AG04449 (cell line): ENCODE measurements around the gene DHX8.

Experiments
- CTCF ChIA-PET: fragments of 350-600 bp; formaldehyde crosslinking; extraction: SDS; loops from one replicate; lab custom pipeline; 2021; ENCODE audit warnings: antibody characterized with exemption; lab: Yijun Ruan, JAX
- POLR2A ChIA-PET: fragments of 400-600, 350-600 bp; formaldehyde crosslinking; extraction: SDS; loops from one replicate; lab custom pipeline; 2020; ENCODE audit warnings: antibody characterized with exemption, inconsistent platforms; lab: Yijun Ruan, JAX
- DNase-seq: peaks from one replicate; pipeline ENCODE4 v3.0.0-alpha.2; 2010; ENCODE audit warnings: low read depth, low spot score
- H3K4me3 ChIP-seq: 2 replicates; pipeline ENCODE4 v1.5.1; 2011; ENCODE audit warnings: low read depth, mild to moderate bottlenecking, control low read depth, low read length
- TF ChIP-seq, protein P1 (sequence below): IDR thresholded peaks from one replicate; pipeline ENCODE4 v1.5.1; 2011; ENCODE audit warnings: mild to moderate bottlenecking, moderate library complexity, low read length, control low read depth, inconsistent platforms; ENCODE audit not compliant: insufficient read depth; ENCODE audit errors: missing control alignments

The DHX8 gene

DNA sequence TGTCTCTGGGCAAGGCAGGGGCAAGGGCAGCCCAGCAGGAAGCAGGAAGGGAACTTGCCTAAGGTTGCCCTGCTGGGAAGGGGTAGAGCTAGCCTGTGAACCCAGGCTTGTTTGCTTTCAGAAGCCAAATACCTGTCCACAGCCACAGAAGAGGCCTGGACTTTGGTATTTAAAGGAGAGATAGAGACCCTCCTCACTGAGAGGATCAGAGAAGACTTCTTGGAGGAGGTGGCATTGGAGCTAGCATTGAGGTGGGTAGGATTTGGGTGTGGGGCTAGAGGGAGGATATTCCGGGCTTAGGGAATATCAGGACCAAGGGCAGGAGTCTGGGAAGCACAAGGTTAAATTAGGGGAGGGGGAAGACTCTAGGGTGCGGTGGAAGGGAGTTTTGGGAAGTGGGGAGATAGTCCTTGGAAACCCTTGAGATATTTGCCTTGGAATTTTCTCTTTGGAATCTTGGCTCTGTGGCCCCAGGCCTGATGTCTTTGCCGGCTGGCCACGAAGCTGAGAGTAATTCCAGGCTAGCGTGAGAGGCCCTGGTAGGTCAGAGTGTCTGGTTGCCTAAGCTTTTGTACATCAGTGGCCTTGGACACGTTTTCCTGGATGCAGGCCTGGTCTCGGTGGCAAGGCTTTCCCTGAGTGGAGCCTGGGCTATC is 75.5 kb downstream of the DHX8 start:
- CTCF ChIA-PET: interaction anchor here (1.3 to 8.6 kb wide), 4 partner anchors 12 to 207 kb away, joined by 3 to 86 read pairs (median 24); partner anchors contain the start of gene ETV4
- no peak for DNase-seq
- TF ChIP-seq, protein P1, sequence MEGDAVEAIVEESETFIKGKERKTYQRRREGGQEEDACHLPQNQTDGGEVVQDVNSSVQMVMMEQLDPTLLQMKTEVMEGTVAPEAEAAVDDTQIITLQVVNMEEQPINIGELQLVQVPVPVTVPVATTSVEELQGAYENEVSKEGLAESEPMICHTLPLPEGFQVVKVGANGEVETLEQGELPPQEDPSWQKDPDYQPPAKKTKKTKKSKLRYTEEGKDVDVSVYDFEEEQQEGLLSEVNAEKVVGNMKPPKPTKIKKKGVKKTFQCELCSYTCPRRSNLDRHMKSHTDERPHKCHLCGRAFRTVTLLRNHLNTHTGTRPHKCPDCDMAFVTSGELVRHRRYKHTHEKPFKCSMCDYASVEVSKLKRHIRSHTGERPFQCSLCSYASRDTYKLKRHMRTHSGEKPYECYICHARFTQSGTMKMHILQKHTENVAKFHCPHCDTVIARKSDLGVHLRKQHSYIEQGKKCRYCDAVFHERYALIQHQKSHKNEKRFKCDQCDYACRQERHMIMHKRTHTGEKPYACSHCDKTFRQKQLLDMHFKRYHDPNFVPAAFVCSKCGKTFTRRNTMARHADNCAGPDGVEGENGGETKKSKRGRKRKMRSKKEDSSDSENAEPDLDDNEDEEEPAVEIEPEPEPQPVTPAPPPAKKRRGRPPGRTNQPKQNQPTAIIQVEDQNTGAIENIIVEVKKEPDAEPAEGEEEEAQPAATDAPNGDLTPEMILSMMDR: no peak
- POLR2A ChIA-PET: no interaction called here
- H3K4me3 ChIP-seq: no peak overlapping the region

DNA sequence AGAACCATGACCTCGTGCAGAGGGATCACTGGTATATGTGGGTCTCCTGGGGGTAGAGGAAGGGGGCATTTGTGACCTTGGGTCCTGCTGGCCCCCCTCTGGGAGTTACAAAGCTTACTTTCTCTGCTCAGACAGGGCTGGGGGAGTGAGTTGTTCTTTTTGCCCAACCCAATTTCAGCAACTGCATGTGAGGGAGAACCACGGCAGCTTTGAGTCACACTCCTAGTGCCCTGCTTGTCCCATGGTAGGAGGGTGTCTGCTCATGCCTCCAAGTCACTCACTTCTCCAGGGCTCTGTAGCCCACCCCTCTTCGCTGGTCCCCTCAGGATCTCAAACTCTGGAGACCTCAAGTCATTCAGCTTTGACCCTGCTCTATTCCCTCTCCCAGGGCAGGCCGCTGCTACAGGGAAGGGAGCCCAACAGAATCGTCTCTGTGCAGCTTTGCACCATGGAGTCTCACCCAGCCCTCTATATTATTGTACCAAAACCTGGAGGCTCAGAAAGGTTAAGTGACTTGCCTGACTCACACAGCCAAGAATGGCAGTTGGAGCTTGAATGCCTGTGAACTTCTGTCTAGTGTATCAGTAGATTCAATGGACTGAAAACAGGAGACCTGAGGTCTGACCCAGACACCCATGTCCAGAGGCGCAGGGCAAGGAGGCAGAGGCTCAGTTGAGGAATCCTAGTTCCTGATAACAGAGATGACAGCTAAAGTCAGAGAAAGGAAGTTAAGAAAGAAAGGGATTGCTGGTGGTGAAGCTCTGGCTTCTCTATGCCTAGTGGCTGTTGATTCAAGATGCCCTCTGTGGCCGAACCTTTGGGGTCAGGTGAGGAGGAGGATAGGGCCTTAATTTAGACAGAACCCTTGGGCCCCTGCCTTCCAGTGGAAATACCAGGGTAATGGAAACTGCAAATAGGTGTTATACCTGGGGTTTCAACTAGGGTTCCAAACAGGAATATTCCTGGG is 77.0 kb downstream of the DHX8 start:
- POLR2A ChIA-PET: no interaction called here
- TF ChIP-seq, protein P1: no peak
- CTCF ChIA-PET: interaction anchor here (0.7 to 8.6 kb wide), 4 partner anchors 13 to 113 kb away, joined by 7 to 86 read pairs (median 24); partner anchors contain the start of gene ETV4
- no peak for DNase-seq
- H3K4me3 ChIP-seq: no peak overlapping the region

DNA sequence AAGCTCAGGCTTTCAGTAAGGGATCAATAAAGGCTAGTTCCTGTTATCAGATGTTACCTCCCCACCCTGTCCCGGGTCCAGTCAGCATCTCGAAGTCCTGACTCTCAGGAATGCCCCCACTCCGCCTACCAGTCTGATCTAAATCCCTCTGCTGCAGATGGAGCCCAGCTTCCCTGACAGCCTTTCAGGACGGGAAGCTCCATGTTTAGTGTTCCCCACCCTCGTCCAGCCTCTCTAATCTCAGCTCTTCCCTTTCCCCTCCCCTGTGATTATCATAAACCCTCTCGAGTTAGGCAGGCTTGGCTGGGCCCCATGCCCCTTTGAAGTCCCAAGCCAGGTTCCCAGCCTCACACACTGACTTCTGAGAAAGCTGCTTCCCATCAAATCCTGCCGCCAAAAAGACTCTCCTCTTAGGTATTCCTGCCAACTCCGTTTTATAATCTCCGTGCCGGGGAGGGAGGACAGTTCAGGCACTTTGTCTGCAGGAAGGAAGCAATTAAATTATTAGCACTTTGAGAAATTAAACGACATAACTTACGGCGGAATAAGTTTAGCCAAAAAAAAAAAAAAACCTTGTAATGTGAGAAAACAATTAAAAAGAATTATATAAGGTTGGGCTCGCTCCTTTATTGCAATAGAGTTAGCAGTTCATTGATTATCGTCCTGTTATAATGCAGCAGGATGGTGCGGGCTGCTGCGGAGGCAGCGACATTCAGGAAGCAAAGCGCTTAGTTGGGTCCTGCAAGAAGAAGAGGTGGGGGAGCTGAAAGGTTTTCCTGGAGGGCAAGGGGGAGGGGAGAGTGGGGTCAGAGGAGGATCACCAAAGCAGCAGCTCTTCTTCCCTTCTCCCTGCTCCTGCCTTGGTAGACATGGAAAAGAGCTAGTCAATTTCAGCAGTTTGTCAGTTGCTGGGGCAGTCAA is 79.2 kb downstream of the DHX8 start:
- POLR2A ChIA-PET: no interaction called here
- DNase-seq: no peak
- TF ChIP-seq, protein P1: no peak
- no peak overlapping the region for H3K4me3 ChIP-seq
- CTCF ChIA-PET: interaction anchor here (0.8 to 8.6 kb wide), 9 partner anchors 12 to 203 kb away, joined by 3 to 86 read pairs (median 5); partner anchors contain the start of gene DHX8

DNA sequence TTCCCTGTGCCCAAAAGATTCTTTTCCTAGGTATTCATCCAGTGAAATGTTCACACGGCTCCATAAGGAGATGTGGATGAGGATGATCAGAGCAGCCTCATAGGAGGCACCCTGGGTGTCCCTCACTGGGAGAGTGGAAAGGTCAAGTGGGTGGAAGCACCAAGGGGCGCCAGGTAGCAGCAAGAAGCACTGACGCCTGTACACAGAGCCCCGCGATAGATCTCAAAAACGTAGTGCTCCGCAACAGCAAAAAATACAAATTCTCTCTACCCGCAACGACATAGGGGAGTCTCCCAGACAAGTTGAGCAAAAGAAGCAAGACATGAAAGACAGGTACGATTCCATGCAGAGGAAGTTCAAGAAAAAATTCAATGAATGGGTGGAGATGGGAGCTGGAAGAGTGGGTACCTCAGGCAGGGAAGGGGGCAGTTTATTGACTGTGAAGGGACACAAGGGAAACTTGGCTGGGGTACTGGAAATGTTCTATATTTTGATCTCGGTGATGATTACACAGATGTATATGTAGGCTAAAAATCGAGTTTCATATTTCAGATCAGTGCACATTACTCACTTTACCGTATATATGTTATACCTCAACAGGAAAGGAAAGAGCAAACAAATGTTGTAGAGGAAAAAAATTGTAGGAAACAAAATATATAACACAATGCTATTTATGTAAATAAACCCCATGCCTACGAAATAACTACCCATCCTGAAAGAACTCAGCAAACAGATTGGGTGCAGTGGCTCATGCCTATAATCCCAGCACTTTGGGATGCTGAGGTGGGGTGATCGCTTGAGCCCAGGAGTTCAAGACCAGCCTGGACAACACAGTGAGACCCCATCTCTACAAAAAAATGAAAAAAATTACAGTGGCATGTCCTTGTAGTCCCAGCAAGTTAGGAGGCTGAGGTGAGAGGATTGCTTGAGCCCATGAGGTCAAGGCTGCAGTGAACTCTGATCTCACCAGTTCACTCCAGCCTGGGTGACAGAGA is 80.1 kb downstream of the DHX8 start:
- TF ChIP-seq, protein P1: no peak
- ChIA-PET POLR2A (no interaction called here), CTCF (interaction anchor here (2.0 to 8.6 kb wide), 5 partner anchors 11 to 202 kb away, joined by 5 to 86 read pairs (median 7); no protein-coding TSS in a partner anchor)
- no peak overlapping the region for H3K4me3 ChIP-seq
- no peak for DNase-seq

DNA sequence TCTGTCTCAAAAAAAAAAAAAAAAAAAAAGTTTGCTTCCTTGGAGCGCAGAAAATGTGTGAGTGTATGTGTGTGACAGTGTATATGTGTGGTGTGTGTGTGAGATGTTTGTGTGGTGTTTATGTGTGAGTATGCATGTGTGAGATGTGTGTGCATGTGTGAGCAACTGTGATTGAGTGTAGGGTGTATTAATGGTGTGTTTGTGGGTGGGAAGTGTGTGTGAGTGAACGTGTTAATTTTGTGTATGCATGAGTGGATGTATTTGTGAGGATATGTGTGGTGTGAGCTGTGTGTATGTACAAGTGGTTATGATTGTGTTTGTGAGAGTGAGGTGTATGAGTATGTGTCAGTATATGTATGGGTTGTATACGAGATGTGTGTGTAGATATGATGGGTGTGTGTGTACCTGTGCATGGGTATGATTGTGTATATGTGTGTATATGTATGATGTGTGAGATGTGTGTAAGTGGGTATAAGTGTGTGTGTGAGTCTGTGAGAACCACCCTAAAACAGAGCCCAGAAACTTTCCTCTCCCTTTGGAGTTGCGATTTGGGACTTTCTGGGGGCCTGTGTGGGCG is 84.8 kb downstream of the DHX8 start:
- CTCF ChIA-PET: interaction anchor here (2.1 kb wide), 1 partner anchor 9 kb away, joined by 11 read pairs; no protein-coding TSS in a partner anchor
- no peak for DNase-seq
- H3K4me3 ChIP-seq: no peak overlapping the region
- TF ChIP-seq, protein P1: no peak
- POLR2A ChIA-PET: no interaction called here
